Measurements from ENCODE around the gene JARID2. TPM values are rescaled to one million over a fixed set of nuclear protein-coding genes. Genes with fewer than 3 reads are reported as not detected.

Gene JARID2
- total RNA-seq, 1 experiment from 2014 or later: 23.6 TPM

- TF ChIP-seq ELF1 (IDR thresholded peaks at IDR 0.05; ENCODE audit: borderline replicate concordance, low read depth) (no peak), POLR2A (IDR thresholded peaks at IDR 0.05; ENCODE audit: borderline replicate concordance, extremely low read depth, insufficient read depth, insufficient read length) (no peak), JUND (IDR thresholded peaks at IDR 0.05) (no peak), ZFX (IDR thresholded peaks at IDR 0.05) (no peak)
- BruUV-seq (replicated peaks): no TSS peak
- ATAC-seq (no peak), DNase-seq (ENCODE audit: low read depth, low spot score) (no peak)
- POLR2A ChIA-PET: no interaction called here
- intact Hi-C loops (cut with micrococcal nuclease): no loop called here
- H3K27ac ChIP-seq (ENCODE audit: low read depth, low read length): no peak overlapping the region
- no peaks in the 10 kb centered on the region for H3K27me3 ChIP-seq (ENCODE audit: insufficient read depth, low read length)
- H3K79me2 ChIP-seq (ENCODE audit: insufficient read depth, low read length): peaks cover 82% of the 10 kb centered on the region
- no peaks in the 10 kb centered on the region for H4K20me1 ChIP-seq (ENCODE audit: insufficient read depth)
- no peak overlapping the region for H3K9ac ChIP-seq (ENCODE audit: low read length)
- no peak overlapping the region for H3K4me2 ChIP-seq (ENCODE audit: low read length)
- H3K4me3 ChIP-seq (replicated peaks in 1 of 2; ENCODE audit: low read depth in 1 of 2, low read length in 2 of 2): no peak overlapping the region
- H2AFZ ChIP-seq (ENCODE audit: low read depth, low read length, poor library complexity, severe bottlenecking): no peak overlapping the region
- CTCF ChIA-PET: no interaction called here
- no peaks in the 10 kb centered on the region for H3K36me3 ChIP-seq (ENCODE audit: control insufficient read depth in 1 of 2, insufficient read depth in 2 of 2, low read length in 2 of 2)
- no peaks in the 10 kb centered on the region for H3K9me3 ChIP-seq (ENCODE audit: control insufficient read depth in 1 of 2, insufficient read depth in 1 of 2, low read depth in 1 of 2, low read length in 2 of 2)
- no peaks in the 10 kb centered on the region for H3K9me2 ChIP-seq (ENCODE audit: insufficient read depth)
- H3K4me1 ChIP-seq (ENCODE audit: control insufficient read depth in 1 of 2, insufficient read depth in 2 of 2, low read length in 2 of 2): no peaks in the 10 kb centered on the region
- RAD21 ChIA-PET (ENCODE audit: low non-redundant PET in 1 of 2, low total read pairs in 2 of 2, uncharacterized antibody in 2 of 2, unreplicated experiment in 2 of 2): no interaction called here
These were observed 139.0 kb downstream of the JARID2 start for GRCh38 chr6:15384901-15385300.

GRCh38 chr6:15385521-15385920 is 139.7 kb downstream of the JARID2 start:
- H3K9me2 ChIP-seq (ENCODE audit: insufficient read depth): no peaks in the 10 kb centered on the region
- H3K9ac ChIP-seq (ENCODE audit: low read length): no peak overlapping the region
- DNase-seq (ENCODE audit: low read depth, low spot score): no peak
- no peak overlapping the region for H3K4me2 ChIP-seq (ENCODE audit: low read length)
- ChIA-PET RAD21 (ENCODE audit: low non-redundant PET in 1 of 2, low total read pairs in 2 of 2, uncharacterized antibody in 2 of 2, unreplicated experiment in 2 of 2) (no interaction called here), POLR2A (no interaction called here), CTCF (no interaction called here)
- no peak overlapping the region for H2AFZ ChIP-seq (ENCODE audit: low read depth, low read length, poor library complexity, severe bottlenecking)
- no peak overlapping the region for H3K4me3 ChIP-seq (replicated peaks in 1 of 2; ENCODE audit: low read depth in 1 of 2, low read length in 2 of 2)
- BruUV-seq (replicated peaks): no TSS peak
- H3K9me3 ChIP-seq (ENCODE audit: control insufficient read depth in 1 of 2, insufficient read depth in 1 of 2, low read depth in 1 of 2, low read length in 2 of 2): no peaks in the 10 kb centered on the region
- no peak overlapping the region for H3K27ac ChIP-seq (ENCODE audit: low read depth, low read length)
- no peaks in the 10 kb centered on the region for H3K27me3 ChIP-seq (ENCODE audit: insufficient read depth, low read length)
- H4K20me1 ChIP-seq (ENCODE audit: insufficient read depth): no peaks in the 10 kb centered on the region
- no peaks in the 10 kb centered on the region for H3K4me1 ChIP-seq (ENCODE audit: control insufficient read depth in 1 of 2, insufficient read depth in 2 of 2, low read length in 2 of 2)
- ATAC-seq: no peak
- TF ChIP-seq POLR2AphosphoS5 (IDR thresholded peaks at IDR 0.05; ENCODE audit: low read depth, low read length) (no peak), RAD21 (IDR thresholded peaks at IDR 0.05; ENCODE audit: low read depth) (no peak), ELF1 (IDR thresholded peaks at IDR 0.05; ENCODE audit: borderline replicate concordance, low read depth) (no peak), SRF (IDR thresholded peaks at IDR 0.05; ENCODE audit: low read depth) (no peak), JUND (IDR thresholded peaks at IDR 0.05) (no peak), ZBTB33 (IDR thresholded peaks at IDR 0.05; ENCODE audit: extremely low read depth, insufficient replicate concordance, low read length) (no peak), EZH2phosphoT487 (IDR thresholded peaks at IDR 0.05; ENCODE audit: borderline replicate concordance) (no peak), SIN3A (IDR thresholded peaks at IDR 0.05; ENCODE audit: low read depth) (no peak), MAX (IDR thresholded peaks at IDR 0.05) (no peak), YY1 (IDR thresholded peaks at IDR 0.05; ENCODE audit: extremely low read depth, insufficient replicate concordance, low read depth, low read length) (no peak)
- H3K79me2 ChIP-seq (ENCODE audit: insufficient read depth, low read length): peaks cover 80% of the 10 kb centered on the region
- intact Hi-C loops (cut with micrococcal nuclease): no loop called here
- no peaks in the 10 kb centered on the region for H3K36me3 ChIP-seq (ENCODE audit: control insufficient read depth in 1 of 2, insufficient read depth in 2 of 2, low read length in 2 of 2)
